HUES64 (cell line): ENCODE measurements around the gene CMTM7.
"Not testable (repeated sequence)": the region's sequence is repeated elsewhere in the genome, so short reads cannot be mapped to it uniquely, and the experiment has no call there.

Experiments used
- H3K27ac ChIP-seq: 2 replicates; pipeline ENCODE4 v1.7.0; 2013; ENCODE audit warnings: low read depth, low read length, inconsistent platforms
- H3K27me3 ChIP-seq: 2 replicates; pipeline ENCODE4 v1.6.1; 2013; ENCODE audit warnings: mild to moderate bottlenecking, low read length; ENCODE audit not compliant: insufficient read depth
- H3K36me3 ChIP-seq: 2 replicates; pipeline ENCODE4 v1.6.1; 2013; ENCODE audit warnings: mild to moderate bottlenecking, low read length; ENCODE audit not compliant: insufficient read depth
- H3K4me1 ChIP-seq: 2 replicates; pipeline ENCODE4 v1.6.1; 2013; ENCODE audit warnings: mild to moderate bottlenecking, low read length, moderate library complexity; ENCODE audit not compliant: insufficient read depth
- H3K4me3 ChIP-seq: 2 replicates; pipeline ENCODE4 v1.5.1; 2013; ENCODE audit warnings: mild to moderate bottlenecking, low read length, moderate library complexity
- H3K9ac ChIP-seq: 2 replicates; pipeline ENCODE4 v1.6.1; 2013; ENCODE audit warnings: mild to moderate bottlenecking, low read depth, low read length
- H3K9me3 ChIP-seq: 2 replicates; pipeline ENCODE4 v1.6.1; 2013; ENCODE audit warnings: low read depth, low read length; ENCODE audit not compliant: insufficient read depth
- WGBS: fragments of 150-250, 120-280 bp; methylation state at CpG from one replicate; pipeline ENCODE4 v1.1.7; 2013; ENCODE audit warnings: missing lambda C conversion rate; 5-methylcytosine and 5-hydroxymethylcytosine counted together

Gene CMTM7

GRCh38 chr3:32432045-32432710 lies 40.5 kb downstream of the CMTM7 start:
- Histone ChIP-seq H3K4me1 (0 out of 2 replicates have a peak, but pooled peaks cover 4% of the 10 kb centered on the region), H3K4me3 (no peak overlapping the region), H3K36me3 (no peaks in the 10 kb centered on the region), H3K9ac (no peak overlapping the region), H3K27ac (no peak overlapping the region), H3K27me3 (no peaks in the 10 kb centered on the region), H3K9me3 (no peaks in the 10 kb centered on the region)
- 91% methylated on average over 6 of the region's 6 CpGs for WGBS

- H3K4me3 ChIP-seq = no peak overlapping the region
- no peaks in the 10 kb centered on the region for H3K9me3 ChIP-seq
- H3K9ac ChIP-seq = no peak overlapping the region
- H3K27me3 ChIP-seq = no peaks in the 10 kb centered on the region
- 94% methylated on average over 12 of the region's 12 CpGs for WGBS
- H3K27ac ChIP-seq = no peak overlapping the region
- peaks cover 4% of the 10 kb centered on the region; the same call in 1 of the 2 replicates for H3K4me1 ChIP-seq
- H3K36me3 ChIP-seq = no peaks in the 10 kb centered on the region
These were observed 41.3 kb downstream of the CMTM7 start for GRCh38 chr3:32432711-32433530.

GRCh38 chr3:32434206-32434605 lies 42.6 kb downstream of the CMTM7 start:
- Histone ChIP-seq H3K27ac (no peak overlapping the region), H3K4me3 (no peak overlapping the region), H3K9ac (no peak overlapping the region), H3K9me3 (no peaks in the 10 kb centered on the region), H3K27me3 (no peaks in the 10 kb centered on the region), H3K4me1 (peaks cover 4% of the 10 kb centered on the region; the same call in 1 of the 2 replicates), H3K36me3 (no peaks in the 10 kb centered on the region)
- 97% methylated on average over 4 of the region's 4 CpGs for WGBS

GRCh38 chr3:32435911-32436815 lies 44.5 kb downstream of the CMTM7 start:
- no peak overlapping the region for H3K27ac ChIP-seq
- no peaks in the 10 kb centered on the region for H3K27me3 ChIP-seq
- H3K4me3 ChIP-seq = no peak overlapping the region
- no peaks in the 10 kb centered on the region for H3K9me3 ChIP-seq
- H3K9ac ChIP-seq = no peak overlapping the region
- 89% methylated on average over 4 of the region's 4 CpGs for WGBS
- peaks cover 4% of the 10 kb centered on the region; the same call in 1 of the 2 replicates for H3K4me1 ChIP-seq
- no peaks in the 10 kb centered on the region for H3K36me3 ChIP-seq

- no peaks in the 10 kb centered on the region for H3K27me3 ChIP-seq
- H3K36me3 ChIP-seq = no peaks in the 10 kb centered on the region
- peaks cover 4% of the 10 kb centered on the region; the same call in 1 of the 2 replicates for H3K4me1 ChIP-seq
- H3K9me3 ChIP-seq = no peaks in the 10 kb centered on the region
- no peak overlapping the region for H3K27ac ChIP-seq
- WGBS = 96% methylated on average over 4 of the region's 4 CpGs
- no peak overlapping the region for H3K9ac ChIP-seq
- H3K4me3 ChIP-seq = no peak overlapping the region
These were observed 45.1 kb downstream of the CMTM7 start for GRCh38 chr3:32436816-32437189.

GRCh38 chr3:32437896-32438295 lies 46.2 kb downstream of the CMTM7 start:
- H3K9ac ChIP-seq = no peak overlapping the region
- no peaks in the 10 kb centered on the region for H3K9me3 ChIP-seq
- peaks cover 4% of the 10 kb centered on the region; the same call in 1 of the 2 replicates for H3K4me1 ChIP-seq
- no peaks in the 10 kb centered on the region for H3K36me3 ChIP-seq
- H3K4me3 ChIP-seq = no peak overlapping the region
- H3K27ac ChIP-seq = no peak overlapping the region
- H3K27me3 ChIP-seq = no peaks in the 10 kb centered on the region
- 85% methylated on average over 6 of the region's 7 CpGs for whole genome bisulfite sequencing

- 90% methylated on average over 10 of the region's 10 CpGs for WGBS
- H3K27me3 ChIP-seq = no peaks in the 10 kb centered on the region
- no peak overlapping the region for H3K4me3 ChIP-seq
- H3K27ac ChIP-seq = no peak overlapping the region
- no peaks in the 10 kb centered on the region for H3K36me3 ChIP-seq
- H3K9me3 ChIP-seq = no peaks in the 10 kb centered on the region
- H3K4me1 ChIP-seq = peaks cover 4% of the 10 kb centered on the region; the same call in 1 of the 2 replicates
- H3K9ac ChIP-seq = no peak overlapping the region
These were observed 47.1 kb downstream of the CMTM7 start for GRCh38 chr3:32438596-32439344.

- H3K4me3 ChIP-seq, H3K9me3 ChIP-seq, H3K27ac ChIP-seq, H3K4me1 ChIP-seq, H3K9ac ChIP-seq, H3K36me3 ChIP-seq, H3K27me3 ChIP-seq: not testable (repeated sequence)
- WGBS = 92% methylated on average over 4 of the region's 4 CpGs
These were observed 47.8 kb downstream of the CMTM7 start for GRCh38 chr3:32439421-32439820.

- no peak overlapping the region for H3K27ac ChIP-seq
- H3K27me3 ChIP-seq = no peaks in the 10 kb centered on the region
- no peak overlapping the region for H3K9ac ChIP-seq
- H3K4me1 ChIP-seq = peaks cover 4% of the 10 kb centered on the region; the same call in 1 of the 2 replicates
- H3K9me3 ChIP-seq = no peaks in the 10 kb centered on the region
- no peak overlapping the region for H3K4me3 ChIP-seq
- no peaks in the 10 kb centered on the region for H3K36me3 ChIP-seq
- WGBS = 92% methylated on average over 10 of the region's 10 CpGs
These were observed 49.1 kb downstream of the CMTM7 start for GRCh38 chr3:32440611-32441350.

- Histone ChIP-seq H3K4me1 (peaks cover 3% of the 10 kb centered on the region), H3K9me3 (no peaks in the 10 kb centered on the region), H3K4me3 (no peak overlapping the region), H3K27me3 (no peaks in the 10 kb centered on the region), H3K9ac (no peak overlapping the region), H3K36me3 (no peaks in the 10 kb centered on the region), H3K27ac (no peak overlapping the region)
- WGBS = 100% methylated on average over 2 of the region's 3 CpGs
These were observed 51.1 kb downstream of the CMTM7 start for GRCh38 chr3:32442766-32443165.
